Heart left ventricle (tissue), 16 donors: ENCODE data around the gene ICAM4. TPM values are rescaled to one million over a fixed set of nuclear protein-coding genes. Genes with fewer than 3 reads are reported as not detected.

Source experiments
- ATAC-seq, 4 donors: fragments of 200-7000 bp; cut with Tn5 transposase; one replicate each; pipeline ENCODE4 v1.9.1; 2020 to 2022; ENCODE audit warnings: moderate library complexity in 4 of 4, mild to moderate bottlenecking in 3 of 4, moderate number of reproducible peaks in 1 of 4
- DNase-seq, 5 donors: peaks; one replicate each; pipeline ENCODE4 v3.0.0-alpha.2; 2020
- H3K27ac ChIP-seq, 12 donors: fragments of 200-600 bp; sonication (generic) in 4 of 12; one replicate each; pipeline versions ENCODE4 v1.5.0 to v1.8.0; 2016 to 2022; ENCODE audit warnings: mild to moderate bottlenecking in 2 of 12
- H3K27me3 ChIP-seq, 9 donors: fragments of 200-600 bp; sonication (generic) in 2 of 9; one replicate each; pipeline versions ENCODE4 v1.5.1 to v1.8.0; 2016 to 2022; ENCODE audit warnings: mild to moderate bottlenecking in 3 of 9
- H3K36me3 ChIP-seq, 9 donors: fragments of 200-600 bp; sonication (generic) in 2 of 9; one replicate each; pipeline versions ENCODE4 v1.5.0 to v1.8.0; 2018 to 2022; ENCODE audit warnings: mild to moderate bottlenecking in 2 of 9
- H3K4me1 ChIP-seq, 12 donors: fragments of 200-600 bp; sonication (generic) in 4 of 12; one replicate each; pipeline versions ENCODE4 v1.5.0 to v1.8.0; 2016 to 2022; ENCODE audit warnings: mild to moderate bottlenecking in 3 of 12
- H3K4me3 ChIP-seq, 12 donors: fragments of 200-600 bp; sonication (generic) in 4 of 12; one replicate each; pipeline versions ENCODE4 v1.5.0 to v1.8.0; 2017 to 2022; ENCODE audit warnings: mild to moderate bottlenecking in 9 of 12, moderate library complexity in 4 of 12
- H3K9me3 ChIP-seq, 12 donors: fragments of 200-600 bp; sonication (generic) in 4 of 12; one replicate each; pipeline versions ENCODE4 v1.5.0 to v1.8.0; 2016 to 2022; ENCODE audit warnings: mild to moderate bottlenecking in 1 of 12
- CTCF ChIP-seq, 12 donors: fragments of 200-600 bp; sonication (generic) in 4 of 12; IDR thresholded peaks; one replicate each; pipeline versions ENCODE4 v1.5.0 to v1.8.0; 2018 to 2022; ENCODE audit warnings: antibody characterized with exemption in 12 of 12, mild to moderate bottlenecking in 5 of 12
- POLR2A ChIP-seq, 2 donors: fragments of 450-650 bp; IDR thresholded peaks; one replicate each; pipeline ENCODE4 v1.6.1; 2017; ENCODE audit warnings: antibody characterized with exemption in 2 of 2, mild to moderate bottlenecking in 2 of 2, moderate library complexity in 2 of 2
- WGBS, 4 donors: extraction: QIAGEN DNeasy Blood & Tissue Kit in 2 of 4; methylation state at CpG; one replicate each; pipeline versions ENCODE4 v1.1.5 to v1.1.7; 2013 to 2018; 5-methylcytosine and 5-hydroxymethylcytosine counted together
- intact Hi-C, 10 donors: fragments of 100-400 bp; cut with DNase I; formaldehyde crosslinking; loops; one replicate each; pipeline versions ENCODE4 v1.11.1 to v1.14.2; 2022
- polyA plus RNA-seq, 2 donors: library from polyadenylated mRNA; stranded (reverse); fragments of 200-250 nt; gene quantifications; one replicate each; pipeline ENCODE4 v1.2.3, GENCODE V29; 2013
- total RNA-seq, 9 donors: library from RNA; depleted of rRNA in 2 of 9; stranded (reverse); fragments of >200 nt in 2 of 9; fragmentation: NEBNext Ultra II Directional in 3 of 9; extraction: Animal tissue kit (Norgen Biotek cat#: 25700) in 3 of 9; gene quantifications; one replicate each; pipeline versions ENCODE4 v1.1.0 to v1.2.4, GENCODE V29; 2016 to 2023
- donor health status: ischemic (EF 13 %, LVEDD 7.1; RV severe dilation, severe dysfunction).
- donor health status: healthy with polysubstance abuse.
- donor health status: DM: no; HTN: yes; CAD: no.
- donor health status: DM: no; HTN: no; CAD: no.
- donor health status: ischemic (EF 25% LVEDD 6.9; RV normal size, moderate dysfunction).
- donor health status: ischemic (EF 25% LVEDD 5.7; RV mildly dilated, moderate dysfunction).
- donor health status: healthy.
- donor health status: DM: yes; HTN: yes; CAD: no.
- donor health status: ischemic (EF 35%, LVEDD 5.7; RV mildly dilated, moderate dysfunction).
- donor health status: nonischemic (EF 11% LVEDD 7.7; RV severe dilation, severe dysfunction).
- donor health status: DM: yes; HTN: yes; CAD: no.
- donor health status: PGD.
- donor health status: ischemic (EF 29% LVEDD 5.4; RV normal size, mild dysfunction).
- donor health status: nonischemic (EF 23%, LVEDD 6.1; RV moderate dilation, normal function).

ICAM4 gene
- total and polyA plus RNA-seq, 11 donors = 0.21 to 1.2 (median 0.62) TPM; not detected in 3

- intact Hi-C loops = loop anchor here in 2 of 10 donors (2.0 to 5.0 kb wide), 2 partner anchors 17 to 47 kb away; partner anchors contain the start of gene RAVER1 (in 1 of the 2)
- WGBS, 4 donors = 1 to 2% (median 1%) methylated on average over 42 to 55 of the region's 55 CpGs
- H3K9me3 ChIP-seq = no peaks in the 10 kb centered on the region
- no peaks in the 10 kb centered on the region for H3K27me3 ChIP-seq
- peak within 1 kb of the TSS in 11 of 12 donors; percentile 12 to 77 (median 46) for H3K27ac ChIP-seq
- ATAC-seq (peak; percentile 82 to 95 (median 92)), DNase-seq (peak; percentile 84 to 94 (median 90))
- TF ChIP-seq CTCF (IDR thresholded peaks at IDR 0.05) = no peak
- peak in 1 of 2 donors; percentile 18 for TF ChIP-seq POLR2A (IDR thresholded peaks at IDR 0.05)
- peaks cover 0 to 20% (median 13%) of the 10 kb centered on the region in 12 donors for H3K4me1 ChIP-seq
- H3K4me3 ChIP-seq = peak within 1 kb of the TSS; percentile 52 to 95 (median 80)
- peaks cover 0 to 50% (median 38%) of the 10 kb centered on the region in 9 donors for H3K36me3 ChIP-seq
Measured at GRCh38 chr19:10315335-10316214, 28.8 kb downstream of the ICAM4 start, which contains the start of gene FDX2. FDX2 (minus strand) TSS chr19:10316015; CDS start chr19:10315996, 19 bp downstream.

GRCh38 chr19:10316229-10317044 is 29.7 kb downstream of the ICAM4 start:
- DNase-seq = no peak
- WGBS, 4 donors = 57 to 63% (median 60%) methylated on average over 14 to 19 of the region's 19 CpGs
- Histone ChIP-seq H3K4me3 (peak overlapping the region in 10 of 12 donors; percentile 62 to 95 (median 82)), H3K27me3 (no peaks in the 10 kb centered on the region), H3K4me1 (peaks cover 0 to 20% (median 13%) of the 10 kb centered on the region in 12 donors), H3K27ac (peak overlapping the region in 6 of 12 donors; percentile 12 to 77 (median 64)), H3K36me3 (peaks cover 0 to 55% (median 47%) of the 10 kb centered on the region in 9 donors), H3K9me3 (no peaks in the 10 kb centered on the region)
- no peak for TF ChIP-seq POLR2A (IDR thresholded peaks at IDR 0.05)
- no peak for TF ChIP-seq CTCF (IDR thresholded peaks at IDR 0.05)
- ATAC-seq = peak in 2 of 4 donors; percentile 17 to 29
- intact Hi-C loops = loop anchor here in 2 of 10 donors (2.0 to 5.0 kb wide), 2 partner anchors 16 to 46 kb away; partner anchors contain the start of gene RAVER1 (in 1 of the 2)

GRCh38 chr19:10317045-10317856 is 30.5 kb downstream of the ICAM4 start:
- 85 to 89% (median 87%) methylated on average over 22 to 29 of the region's 29 CpGs for WGBS, 4 donors
- Histone ChIP-seq H3K4me3 (no peak overlapping the region), H3K27ac (no peak overlapping the region), H3K36me3 (peaks cover 0 to 63% (median 55%) of the 10 kb centered on the region in 9 donors), H3K4me1 (peaks cover 0 to 20% (median 13%) of the 10 kb centered on the region in 12 donors), H3K9me3 (no peaks in the 10 kb centered on the region), H3K27me3 (no peaks in the 10 kb centered on the region)
- intact Hi-C loops = loop anchor here in 2 of 10 donors (2.0 to 5.0 kb wide), 2 partner anchors 16 to 45 kb away; partner anchors contain the start of gene RAVER1 (in 1 of the 2)
- DNase-seq (no peak), ATAC-seq (no peak)
- TF ChIP-seq POLR2A (IDR thresholded peaks at IDR 0.05) (no peak), CTCF (IDR thresholded peaks at IDR 0.05) (no peak)
